ENCODE data around the gene KARS1.

The KARS1 gene

GRCh38 chr16:75588716-75589115 lies 58.7 kb downstream of the KARS1 start:
- FAIRE-seq (no peak), DNase-seq (ENCODE audit: insufficient read length, low spot score) (no peak)
- TF ChIP-seq POLR2A (IDR thresholded peaks at IDR 0.05; ENCODE audit: low read depth, low read length), result no peak

- TF ChIP-seq POLR2A (IDR thresholded peaks at IDR 0.05; ENCODE audit: low read depth, low read length), result no peak
- DNase-seq (ENCODE audit: insufficient read length, low spot score) (no peak), FAIRE-seq (no peak)
Observed at GRCh38 chr16:75584108-75584507, 63.4 kb downstream of the KARS1 start.

GRCh38 chr16:75579281-75579834 lies 68.1 kb downstream of the KARS1 start:
- FAIRE-seq (no peak), DNase-seq (ENCODE audit: insufficient read length, low spot score) (no peak)
- TF ChIP-seq POLR2A (IDR thresholded peaks at IDR 0.05; ENCODE audit: low read depth, low read length), result no peak

- TF ChIP-seq POLR2A (IDR thresholded peaks at IDR 0.05; ENCODE audit: low read depth, low read length), result no peak
- no peak for FAIRE-seq
- DNase-seq (ENCODE audit: insufficient read length, low spot score), result no peak
Observed at GRCh38 chr16:75578725-75579124, 68.7 kb downstream of the KARS1 start.

GRCh38 chr16:75578212-75578611 lies 69.3 kb downstream of the KARS1 start:
- FAIRE-seq (no peak), DNase-seq (ENCODE audit: insufficient read length, low spot score) (no peak)
- no peak for TF ChIP-seq POLR2A (IDR thresholded peaks at IDR 0.05; ENCODE audit: low read depth, low read length)
